A673 (cell line): ENCODE measurements around the gene LCN9. TPM values are rescaled to one million over a fixed set of nuclear protein-coding genes. Genes with fewer than 3 reads are reported as not detected.

ENCODE experiments used
- BruUV-seq: library from RNA; stranded (reverse); fragments of 400-500 nt; replicated peaks from 2 replicates; lab custom pipeline; 2021; lab: Mats Ljungman, UMichigan
- CTCF ChIA-PET: fragments of 300-600 bp; sonication (Branson Sonifier 250); formaldehyde crosslinking; loops from one replicate; lab custom pipeline; 2022; ENCODE audit warnings: antibody characterized with exemption; lab: Charles Lee
- POLR2A ChIA-PET: fragments of 300-600 bp; sonication (Branson Sonifier 250); formaldehyde crosslinking; loops from one replicate; lab custom pipeline; 2022; ENCODE audit warnings: antibody characterized with exemption; ENCODE audit not compliant: low non-redundant PET; lab: Charles Lee
- DNase-seq: peaks from one replicate; pipeline ENCODE4 v3.0.0-alpha.2; 2015; ENCODE audit warnings: low spot score
- H3K27ac ChIP-seq: fragments of 200-600 bp; sonication (generic); 2 replicates; pipeline ENCODE4 v1.5.1; 2016; ENCODE audit warnings: mixed run types, low read depth, mild to moderate bottlenecking, mixed read lengths, antibody characterized with exemption, low read length; ENCODE audit not compliant: poor library complexity, severe bottlenecking
- H3K27me3 ChIP-seq: fragments of 200-600 bp; sonication (generic); replicated peaks from 2 replicates; pipeline ENCODE4 v1.6.1; 2017; ENCODE audit warnings: mixed run types, low read depth, mild to moderate bottlenecking, mixed read lengths, antibody characterized with exemption, low read length; ENCODE audit not compliant: insufficient read depth, poor library complexity
- H3K36me3 ChIP-seq: fragments of 200-600 bp; sonication (generic); 2 replicates; pipeline ENCODE4 v1.6.1; 2016; ENCODE audit warnings: mixed run types, mild to moderate bottlenecking, mixed read lengths, antibody characterized with exemption, low read length; ENCODE audit not compliant: insufficient read depth, poor library complexity, severe bottlenecking
- H3K4me1 ChIP-seq: fragments of 200-600 bp; sonication (generic); 2 replicates; pipeline ENCODE4 v1.6.1; 2017; ENCODE audit warnings: mixed run types, mild to moderate bottlenecking, mixed read lengths, antibody characterized with exemption, low read length; ENCODE audit not compliant: insufficient read depth, poor library complexity, severe bottlenecking
- H3K4me3 ChIP-seq: fragments of 200-600 bp; sonication (generic); 2 replicates; pipeline ENCODE4 v1.5.1; 2016; ENCODE audit warnings: low read depth, mixed run types, mild to moderate bottlenecking, mixed read lengths, low read length; ENCODE audit not compliant: poor library complexity, severe bottlenecking
- H3K9me3 ChIP-seq: fragments of 200-600 bp; sonication (generic); 2 replicates; pipeline ENCODE4 v1.6.1; 2016; ENCODE audit warnings: mixed run types, low read depth, mild to moderate bottlenecking, mixed read lengths, antibody characterized with exemption, low read length; ENCODE audit not compliant: poor library complexity, severe bottlenecking
- EZH2 ChIP-seq: fragments of 200-600 bp; sonication (generic); IDR thresholded peaks from 2 replicates; pipeline ENCODE4 v1.6.1; 2017; ENCODE audit warnings: borderline replicate concordance, low read depth, mild to moderate bottlenecking, mixed read lengths, antibody characterized with exemption, low read length; ENCODE audit not compliant: poor library complexity, severe bottlenecking
- intact Hi-C: fragments of 100-400 bp; cut with micrococcal nuclease; formaldehyde crosslinking; loops from one replicate; pipeline ENCODE4 v1.10.0; 2022; ENCODE audit not compliant: unreplicated experiment
- total RNA-seq: library from RNA; stranded (reverse); gene quantifications from 2 replicates; pipeline ENCODE4 v1.2.3, GENCODE V29; 2021
- TF ChIP-seq, protein P1 (sequence below): fragments of 300-800, 200-600 bp; sonication (generic); conservative IDR thresholded peaks from 2 replicates; pipeline ENCODE4 v1.5.1; 2017; ENCODE audit warnings: low read depth, mild to moderate bottlenecking, antibody characterized with exemption, low read length, moderate library complexity, mixed read lengths

The LCN9 gene
- total RNA-seq, 1 experiment from 2014 or later: not detected

DNA sequence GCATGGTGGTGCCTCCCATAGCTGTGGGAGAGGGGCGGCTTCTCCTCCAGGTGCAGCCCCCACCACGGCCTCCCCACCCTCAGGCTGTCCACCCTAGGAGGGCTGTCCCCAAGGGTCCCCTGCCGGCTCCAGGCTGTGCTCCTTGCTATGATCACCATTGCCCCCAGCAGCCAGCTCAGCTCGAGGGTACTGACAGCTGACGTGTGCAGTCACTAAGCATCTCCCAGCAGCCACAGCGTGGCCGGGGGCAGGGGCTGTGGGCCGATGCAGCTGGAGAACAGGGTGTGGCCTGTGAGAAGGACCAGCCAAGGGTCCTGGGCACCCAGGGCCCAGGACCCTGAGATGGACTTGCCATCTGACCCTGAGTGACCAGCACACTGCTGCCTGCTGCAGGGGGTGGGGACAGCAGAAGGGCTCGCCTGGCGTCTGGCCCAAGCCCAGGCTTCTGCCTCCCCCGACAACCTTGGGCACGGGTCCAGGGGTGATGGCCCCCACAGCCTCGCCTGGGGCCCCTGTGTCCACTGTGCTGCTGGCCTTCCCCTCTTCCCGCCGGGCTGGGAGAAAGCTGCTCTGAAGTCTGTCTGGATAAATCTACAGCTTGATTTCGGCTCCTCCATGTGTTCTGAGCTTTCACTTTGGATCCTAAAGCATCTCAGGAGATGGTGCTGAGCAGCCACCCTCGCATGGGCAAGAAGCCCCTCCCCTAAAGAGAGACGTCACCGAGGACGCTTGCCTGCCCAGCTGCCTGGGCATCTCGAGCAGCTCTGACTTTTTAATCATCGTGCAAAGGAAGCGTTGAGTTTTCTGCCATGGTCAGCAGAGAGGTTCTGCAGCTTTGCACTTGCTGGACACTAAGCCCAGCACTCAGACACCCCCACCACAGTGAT lies 44.4 kb downstream of the LCN9 start:
- POLR2A ChIA-PET: no interaction called here
- BruUV-seq: no TSS peak
- no peaks in the 10 kb centered on the region for H3K27me3 ChIP-seq
- H3K27ac ChIP-seq: no peak overlapping the region
- H3K36me3 ChIP-seq: no peaks in the 10 kb centered on the region
- no peak for DNase-seq
- H3K4me1 ChIP-seq: peaks cover under 1% of the 10 kb centered on the region
- intact Hi-C loops: no loop called here
- CTCF ChIA-PET: interaction anchor here (0.5 kb wide), 1 partner anchor 154 kb away, joined by 4 read pairs; no protein-coding TSS in a partner anchor
- no peaks in the 10 kb centered on the region for H3K9me3 ChIP-seq
- no peak overlapping the region for H3K4me3 ChIP-seq
- TF ChIP-seq, protein P1, sequence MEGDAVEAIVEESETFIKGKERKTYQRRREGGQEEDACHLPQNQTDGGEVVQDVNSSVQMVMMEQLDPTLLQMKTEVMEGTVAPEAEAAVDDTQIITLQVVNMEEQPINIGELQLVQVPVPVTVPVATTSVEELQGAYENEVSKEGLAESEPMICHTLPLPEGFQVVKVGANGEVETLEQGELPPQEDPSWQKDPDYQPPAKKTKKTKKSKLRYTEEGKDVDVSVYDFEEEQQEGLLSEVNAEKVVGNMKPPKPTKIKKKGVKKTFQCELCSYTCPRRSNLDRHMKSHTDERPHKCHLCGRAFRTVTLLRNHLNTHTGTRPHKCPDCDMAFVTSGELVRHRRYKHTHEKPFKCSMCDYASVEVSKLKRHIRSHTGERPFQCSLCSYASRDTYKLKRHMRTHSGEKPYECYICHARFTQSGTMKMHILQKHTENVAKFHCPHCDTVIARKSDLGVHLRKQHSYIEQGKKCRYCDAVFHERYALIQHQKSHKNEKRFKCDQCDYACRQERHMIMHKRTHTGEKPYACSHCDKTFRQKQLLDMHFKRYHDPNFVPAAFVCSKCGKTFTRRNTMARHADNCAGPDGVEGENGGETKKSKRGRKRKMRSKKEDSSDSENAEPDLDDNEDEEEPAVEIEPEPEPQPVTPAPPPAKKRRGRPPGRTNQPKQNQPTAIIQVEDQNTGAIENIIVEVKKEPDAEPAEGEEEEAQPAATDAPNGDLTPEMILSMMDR: no peak
- TF ChIP-seq EZH2: no peak

DNA sequence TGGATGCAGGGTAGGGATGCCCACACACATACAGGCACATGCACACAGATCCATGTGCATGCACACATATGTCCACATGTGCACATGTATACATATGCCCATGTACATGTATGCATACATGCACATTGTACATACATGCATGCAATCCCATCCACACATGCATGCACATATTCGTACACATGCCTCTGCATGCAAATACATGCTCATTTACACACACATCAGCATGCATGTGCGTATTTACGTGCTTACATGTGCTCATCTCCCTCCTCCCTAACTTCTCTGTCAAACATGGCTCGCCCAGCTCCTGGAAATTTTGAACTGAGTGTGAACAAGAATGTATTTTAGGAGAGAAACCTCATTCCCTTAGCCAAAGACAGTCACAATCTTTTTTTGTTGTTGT lies 45.1 kb downstream of the LCN9 start:
- ChIA-PET POLR2A (no interaction called here), CTCF (no interaction called here)
- no peaks in the 10 kb centered on the region for H3K36me3 ChIP-seq
- peaks cover 4% of the 10 kb centered on the region for H3K27me3 ChIP-seq
- H3K9me3 ChIP-seq: no peaks in the 10 kb centered on the region
- DNase-seq: no peak
- BruUV-seq: no TSS peak
- TF ChIP-seq, protein P1: no peak
- no peak overlapping the region for H3K4me3 ChIP-seq
- intact Hi-C loops: no loop called here
- no peaks in the 10 kb centered on the region for H3K4me1 ChIP-seq
- H3K27ac ChIP-seq: no peak overlapping the region

DNA sequence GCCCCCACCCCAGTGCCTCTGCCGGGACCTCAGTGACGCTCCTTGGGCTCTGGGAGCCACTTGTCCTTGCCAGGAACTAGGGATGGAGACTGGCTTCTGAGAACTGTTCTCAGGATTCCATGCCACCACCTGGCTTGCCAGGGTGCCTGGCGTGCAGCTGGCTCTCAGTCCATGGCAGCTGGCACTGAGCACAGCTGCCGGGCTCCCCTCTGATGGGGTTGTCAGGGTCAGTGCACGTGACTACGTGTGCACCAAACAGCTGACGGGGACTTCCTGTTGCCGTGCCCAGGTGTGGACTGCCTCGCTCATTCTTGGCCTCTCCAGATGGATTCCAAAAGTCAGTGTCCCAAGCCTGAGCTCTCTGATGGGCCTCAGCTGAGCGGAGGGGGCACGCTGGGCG lies 48.3 kb downstream of the LCN9 start:
- H3K27me3 ChIP-seq: peaks cover 30% of the 10 kb centered on the region
- no TSS peak for BruUV-seq
- H3K4me1 ChIP-seq: peaks cover 5% of the 10 kb centered on the region
- TF ChIP-seq EZH2: no peak
- TF ChIP-seq, protein P1: no peak
- ChIA-PET CTCF (no interaction called here), POLR2A (no interaction called here)
- intact Hi-C loops: no loop called here
- H3K36me3 ChIP-seq: no peaks in the 10 kb centered on the region
- no peak overlapping the region for H3K4me3 ChIP-seq
- H3K27ac ChIP-seq: no peak overlapping the region
- no peaks in the 10 kb centered on the region for H3K9me3 ChIP-seq
- no peak for DNase-seq
